Stimulated activated CD4-positive, alpha-beta T cell treated with anti-CD3 and anti-CD28 coated beads, Interleukin-4, amount 100 ng/mL, for 1 hour (primary cell): ENCODE measurements around the gene LGALSL.

Experiments
- DNase-seq: peaks from one replicate; pipeline ENCODE4 v3.0.0-alpha.2; 2020

The LGALSL gene

DNA sequence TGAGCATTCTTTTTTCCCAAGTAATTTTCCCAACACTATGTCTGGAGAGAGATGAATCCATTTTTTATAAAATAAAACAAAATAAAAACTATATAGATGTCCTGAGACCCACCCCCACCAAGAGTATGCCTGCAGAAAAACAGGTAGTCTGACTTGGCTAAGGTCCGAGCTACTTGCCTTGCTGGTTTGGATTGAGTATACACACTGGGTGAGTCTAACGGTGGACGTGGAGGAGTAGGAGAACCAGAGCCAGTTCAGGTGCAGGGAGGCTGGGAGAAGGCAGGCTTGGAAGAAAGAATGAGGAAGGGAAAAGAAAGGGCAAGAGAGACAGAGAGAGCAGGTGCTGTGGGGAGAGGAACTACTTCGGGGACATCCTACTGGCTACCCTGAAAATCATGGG is 48.9 kb downstream of the LGALSL start:
- no peak for DNase-seq

DNA sequence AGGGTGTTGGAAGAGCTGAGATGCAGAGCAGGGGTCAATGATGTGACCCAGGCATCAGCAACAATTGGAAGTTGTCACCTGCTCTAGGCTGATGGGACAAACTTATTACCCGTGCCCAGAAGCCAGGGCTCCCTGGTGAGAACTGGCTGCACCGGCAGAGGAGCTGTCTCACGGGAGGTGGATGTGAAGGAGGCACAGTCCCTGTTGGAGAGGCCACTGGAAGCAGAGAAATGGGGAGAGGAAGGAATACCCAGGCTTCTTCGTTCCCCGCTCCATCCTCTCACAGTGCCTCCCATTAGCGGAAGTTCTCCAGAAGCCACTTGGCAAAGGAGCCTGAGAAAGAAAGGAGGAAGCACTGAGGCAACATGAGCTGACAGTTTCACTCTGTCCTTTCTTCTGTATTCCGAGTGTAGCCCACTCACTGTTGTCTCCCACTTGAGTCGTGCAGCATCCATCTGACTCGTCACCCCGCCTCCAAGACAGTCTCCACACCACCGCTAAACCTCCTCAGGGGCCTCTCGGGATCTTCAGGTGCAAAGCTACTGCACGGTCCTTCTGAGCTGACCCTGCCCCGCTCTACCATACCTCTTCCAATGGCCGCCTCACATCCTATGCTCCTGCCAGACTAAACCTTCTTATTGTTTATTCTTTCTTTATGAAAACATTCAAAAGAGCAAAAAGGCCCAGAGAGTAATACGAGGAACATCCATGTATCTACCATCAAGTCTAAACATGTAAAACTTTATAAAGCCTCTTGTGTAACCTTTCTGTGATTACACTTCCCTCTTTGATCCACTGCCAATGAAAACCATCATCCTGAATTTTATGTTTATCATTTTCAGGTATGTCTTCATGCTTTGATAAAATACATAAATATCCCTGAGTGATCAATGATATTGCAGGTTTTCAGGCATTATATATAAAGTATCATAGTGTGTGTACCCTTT is 51.1 kb downstream of the LGALSL start:
- no peak for DNase-seq

DNA sequence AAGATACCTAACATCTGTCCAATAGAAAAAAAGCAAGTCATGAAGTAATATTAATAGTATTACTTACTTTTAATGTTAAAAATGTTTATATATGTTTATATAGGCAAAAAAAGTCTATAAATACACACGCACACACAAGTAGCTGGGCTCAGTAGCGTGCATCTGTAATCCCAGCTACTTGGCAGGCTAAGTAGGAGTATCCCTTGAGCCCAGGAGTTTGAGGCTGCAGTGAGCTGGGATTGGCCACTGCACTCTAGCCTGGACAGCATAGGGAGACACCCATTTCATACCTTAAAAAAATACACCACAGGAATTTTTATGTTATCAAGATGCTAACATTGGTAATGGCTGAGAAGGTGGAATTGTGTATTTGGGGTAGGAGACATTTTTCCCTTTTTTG is 52.7 kb downstream of the LGALSL start:
- no peak for DNase-seq
